GM12878 (cell line): ENCODE data around the gene LIMS1. TPM values are rescaled to one million over a fixed set of nuclear protein-coding genes. Genes with fewer than 3 reads are reported as not detected.
A peak's percentile ranks its signal among the peaks of the same experiment; 100 is the strongest.

Experiments
- ATAC-seq: fragments of 200-7000 bp; cut with Tn5 transposase; 3 replicates; pipeline ENCODE4 v1.9.1; 2020; ENCODE audit warnings: mild to moderate bottlenecking, moderate library complexity
- BruUV-seq: library from RNA; stranded (reverse); fragments of 400-500 nt; replicated peaks from 2 replicates; lab custom pipeline; 2021; lab: Mats Ljungman, UMichigan
- CTCF ChIA-PET: fragments of 300-600 bp; sonication (Branson Sonifier 250); formaldehyde crosslinking; extraction: SDS; loops from one replicate; lab custom pipeline; 2021; ENCODE audit warnings: inconsistent platforms; lab: Yijun Ruan, JAX
- POLR2A ChIA-PET: fragments of 350-600 bp; formaldehyde crosslinking; extraction: SDS; loops from one replicate; lab custom pipeline; 2021; ENCODE audit warnings: inconsistent platforms; lab: Charles Lee
- RAD21 ChIA-PET: fragments of 300-600 bp; sonication (Branson Sonifier 250); formaldehyde crosslinking; loops from one replicate; lab custom pipeline; 2023; ENCODE audit warnings: antibody characterized with exemption; ENCODE audit not compliant: unreplicated experiment; lab: Charles Lee
- SMC1A ChIA-PET: fragments of 300-600 bp; sonication (Branson Sonifier 250); formaldehyde crosslinking; loops from one replicate; lab custom pipeline; 2023; ENCODE audit not compliant: unreplicated experiment, uncharacterized antibody; lab: Charles Lee
- DNase-seq: peaks from one replicate; pipeline ENCODE4 v3.0.0-alpha.2; 2011; ENCODE audit warnings: low read depth, low spot score
- FAIRE-seq: peaks from 3 replicates; lab custom pipeline; 2011; peaks lifted over from hg19 to GRCh38; lab: Jason Lieb, UNC
- H2AFZ ChIP-seq: 2 replicates; pipeline ENCODE4 v1.6.0; 2011; ENCODE audit warnings: low read depth, low read length, control low read depth; ENCODE audit not compliant: control insufficient read depth
- H3K27ac ChIP-seq: 2 replicates; pipeline ENCODE4 v1.5.1; 2011; ENCODE audit warnings: control low read depth; ENCODE audit not compliant: control insufficient read depth, insufficient read depth
- H3K27me3 ChIP-seq, 2 experiments: replicated peaks in 1 of 2; 2 replicates each; pipeline versions ENCODE4 v1.6.0 to v1.6.1; 2011; ENCODE audit warnings: low read length in 1 of 2; ENCODE audit not compliant: control insufficient read depth in 2 of 2, insufficient read depth in 2 of 2
- H3K36me3 ChIP-seq, 2 experiments: 2 replicates each; pipeline ENCODE4 v1.5.1; 2011; ENCODE audit warnings: low read length in 1 of 2; ENCODE audit not compliant: control insufficient read depth in 2 of 2, insufficient read depth in 2 of 2
- H3K4me1 ChIP-seq: 2 replicates; pipeline ENCODE4 v1.6.1; 2011; ENCODE audit warnings: mild to moderate bottlenecking, low read length, moderate library complexity, mixed read lengths; ENCODE audit not compliant: control insufficient read depth, insufficient read depth
- H3K4me2 ChIP-seq: 2 replicates; pipeline ENCODE4 v1.6.0; 2011; ENCODE audit warnings: control low read depth; ENCODE audit not compliant: control insufficient read depth, insufficient read depth
- H3K4me3 ChIP-seq: fragments of 200-600 bp; sonication (generic); 2 replicates; pipeline ENCODE4 v1.5.1; 2016
- H3K79me2 ChIP-seq: 2 replicates; pipeline ENCODE4 v1.6.0; 2011; ENCODE audit warnings: low read length; ENCODE audit not compliant: control insufficient read depth, insufficient read depth
- H3K9ac ChIP-seq: 2 replicates; pipeline ENCODE4 v1.8.0; 2011; ENCODE audit warnings: low read length, control low read depth, mixed read lengths; ENCODE audit not compliant: control insufficient read depth, insufficient read depth
- H3K9me3 ChIP-seq: replicated peaks from 3 replicates; pipeline ENCODE4 v1.5.1; 2011; ENCODE audit warnings: mild to moderate bottlenecking, low read length; ENCODE audit not compliant: control insufficient read depth, insufficient read depth
- H4K20me1 ChIP-seq: 2 replicates; pipeline ENCODE4 v1.6.0; 2011; ENCODE audit not compliant: control insufficient read depth, insufficient read depth
- BACH1 ChIP-seq: fragments of 450-650 bp; IDR thresholded peaks from 2 replicates; pipeline ENCODE4 v1.6.1; 2017; ENCODE audit warnings: mild to moderate bottlenecking, borderline replicate concordance
- BHLHE40 ChIP-seq, 2 experiments: fragments of 450-650 bp in 1 of 2; IDR thresholded peaks; 2 replicates each; pipeline ENCODE4 v1.6.1; 2011 to 2017; ENCODE audit warnings: low read depth in 2 of 2, borderline replicate concordance in 1 of 2, improper control_type of control experiment in 1 of 2, low read length in 1 of 2, mild to moderate bottlenecking in 1 of 2
- CHD1 ChIP-seq: IDR thresholded peaks from 2 replicates; pipeline ENCODE4 v1.6.1; 2012; ENCODE audit warnings: low read depth, low read length, improper control_type of control experiment
- DPF2 ChIP-seq: fragments of 450-650 bp; IDR thresholded peaks from 2 replicates; pipeline ENCODE4 v1.6.1; 2017; ENCODE audit warnings: mild to moderate bottlenecking
- LARP7 ChIP-seq: fragments of 450-650 bp; IDR thresholded peaks from 2 replicates; pipeline ENCODE4 v1.6.1; 2017; ENCODE audit warnings: mild to moderate bottlenecking
- MXI1 ChIP-seq: fragments of 150-350 bp; IDR thresholded peaks from 2 replicates; pipeline ENCODE4 v1.6.1; 2011; ENCODE audit warnings: low read depth, mild to moderate bottlenecking, inconsistent platforms, low read length, improper control_type of control experiment
- NR2C1 ChIP-seq: fragments of 450-650 bp; IDR thresholded peaks from 2 replicates; pipeline ENCODE4 v1.6.1; 2017; ENCODE audit warnings: antibody characterized with exemption, mild to moderate bottlenecking, moderate library complexity
- RUNX3 ChIP-seq: IDR thresholded peaks from 2 replicates; pipeline ENCODE4 v1.6.1; 2012; ENCODE audit warnings: low read length, inconsistent platforms
- SIN3A ChIP-seq: IDR thresholded peaks from 2 replicates; pipeline ENCODE4 v1.6.1; 2012; ENCODE audit warnings: low read depth, low read length, improper control_type of control experiment
- SMARCA5 ChIP-seq: fragments of 450-650 bp; IDR thresholded peaks from 2 replicates; pipeline ENCODE4 v1.6.1; 2017; ENCODE audit warnings: mild to moderate bottlenecking
- WRNIP1 ChIP-seq: IDR thresholded peaks from 2 replicates; pipeline ENCODE4 v1.6.1; 2011; ENCODE audit warnings: low read depth, low read length, improper control_type of control experiment, borderline replicate concordance
- YY1 ChIP-seq: IDR thresholded peaks from 2 replicates; pipeline ENCODE4 v1.6.1; 2011; ENCODE audit warnings: low read depth, mild to moderate bottlenecking, low read length
- ZNF217 ChIP-seq: fragments of 450-650 bp; IDR thresholded peaks from 2 replicates; pipeline ENCODE4 v1.6.1; 2017; ENCODE audit warnings: antibody characterized with exemption, mild to moderate bottlenecking
- WGBS: methylation state at CpG from one replicate; pipeline ENCODE4 v1.1.6; 2016; ENCODE audit warnings: low lambda C conversion rate; ENCODE audit not compliant: insufficient replicate concordance, insufficient coverage; ENCODE audit errors: missing lambda C conversion rate; 5-methylcytosine and 5-hydroxymethylcytosine counted together
- in situ Hi-C: fragments of 300-500 bp; cut with MboI; formaldehyde crosslinking; loops from 9 replicates; pipeline ENCODE4 v1.14.3; 2018; ENCODE audit warnings: mixed read lengths
- intact Hi-C: fragments of 100-400 bp; cut with micrococcal nuclease; formaldehyde crosslinking; loops from one replicate; pipeline ENCODE4 v1.14.2; 2022; ENCODE audit not compliant: unreplicated experiment
- polyA plus RNA-seq, 11 experiments: library from polyadenylated mRNA; depleted of rRNA in 4 of 11; unstranded in 6 of 11; stranded (reverse) in 5 of 11; fragments of >200 nt; fragmentation: Nextera tagmentation in 4 of 11; fragmentation: Illumina TruSeq in 1 of 11; extraction: Ambion mirVana in 4 of 11; extraction: Trizol in 1 of 11; gene quantifications; 1 replicate in 1 of 11; 2 replicates in 10 of 11; pipeline versions ENCODE4 v1.2.1 to v1.2.3, GENCODE V29; 2011 to 2016; ENCODE audit warnings: inconsistent platforms in 2 of 11, missing spikeins in 2 of 11, low read depth in 1 of 11
- total RNA-seq, 4 experiments: library from RNA; depleted of rRNA in 3 of 4; stranded (reverse); fragments of >200 nt in 3 of 4; fragmentation: Illumina TruSeq in 1 of 4; extraction: Trizol in 1 of 4; gene quantifications; 2 replicates each; pipeline versions ENCODE4 v1.2.1 to v1.2.3, GENCODE V29; 2013 to 2021
- TF ChIP-seq, protein P1 (sequence below): IDR thresholded peaks from 2 replicates; pipeline ENCODE4 v1.6.1; 2012; ENCODE audit warnings: low read depth, low read length, improper control_type of control experiment

Gene LIMS1
- total and polyA plus RNA-seq, 10 of the 15 experiments (the other 5 are each of a cell fraction or from before 2014, with no cell fraction given), result 15.7 to 98.1 (median 43.9) TPM

DNA sequence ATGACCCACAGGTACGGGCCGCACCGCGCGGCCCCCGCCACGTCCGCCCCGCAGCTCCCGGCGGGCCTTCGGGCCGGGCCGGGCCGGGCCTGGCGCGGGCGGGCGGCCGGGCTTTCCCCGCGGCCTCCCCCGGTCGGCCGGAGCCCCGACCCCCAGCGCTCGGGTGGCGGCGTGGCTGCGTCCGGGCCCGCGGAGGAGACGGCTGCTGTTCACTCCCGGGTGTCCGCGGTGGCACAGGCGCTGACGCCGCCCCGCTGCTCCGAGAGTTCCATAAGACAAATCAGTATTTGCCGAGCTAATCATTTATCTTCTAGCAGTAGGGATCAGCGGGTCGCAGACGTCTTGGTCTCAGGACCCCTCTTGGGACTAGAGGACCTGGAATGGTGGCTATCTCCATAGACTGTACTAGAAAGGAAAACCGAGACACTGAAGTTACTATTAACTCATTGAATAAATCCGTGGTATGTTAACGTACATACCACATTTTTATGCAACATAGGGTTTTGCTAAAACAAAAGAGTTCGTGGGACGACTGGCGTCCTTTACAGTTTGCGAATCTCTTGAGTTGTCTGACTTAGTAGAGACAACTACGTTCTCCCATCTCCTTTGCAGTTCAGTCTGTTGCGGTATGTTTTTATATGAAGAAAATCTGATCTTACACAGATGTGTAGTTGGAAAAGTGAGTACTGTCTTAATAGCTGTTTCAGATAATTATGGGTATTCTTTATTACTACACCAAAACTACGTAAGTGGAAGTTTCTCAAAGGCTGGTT lies 500 bp downstream of the LIMS1 start:
- CTCF ChIA-PET, result interaction anchor here (0.6 to 2.0 kb wide), 12 partner anchors 8 to 138 kb away, joined by 3 to 16 read pairs (median 5); no protein-coding TSS in a partner anchor
- Histone ChIP-seq H4K20me1 (no peaks in the 10 kb centered on the region), H3K79me2 (peaks cover 48% of the 10 kb centered on the region), H3K9me3 (no peaks in the 10 kb centered on the region), H3K36me3 (no peaks in the 10 kb centered on the region), H3K4me1 (no peaks in the 10 kb centered on the region; the same call in 1 of the 2 replicates), H3K27me3 (no peaks in the 10 kb centered on the region), H2AFZ (peak overlapping the region; percentile 68), H3K27ac (peak overlapping the region; percentile 66), H3K4me2 (peak overlapping the region; percentile 95), H3K9ac (peak overlapping the region; percentile 72), H3K4me3 (peak overlapping the region; percentile 85)
- TF ChIP-seq SIN3A, result 0 out of 2 replicates have a peak, but pooled peaks have one; percentile 34
- no peak for TF ChIP-seq DPF2
- TF ChIP-seq MXI1, result 0 out of 2 replicates have a peak, but pooled peaks have one; percentile 26
- peak; percentile 12; the same call in 1 of the 2 replicates for TF ChIP-seq NR2C1
- TF ChIP-seq ZNF217, result no peak
- 0 out of 2 replicates have a peak, but pooled peaks have one; percentile 71 for TF ChIP-seq WRNIP1
- peak; percentile 27; the same call in 1 of the 2 replicates for TF ChIP-seq RUNX3
- peak; percentile 30; the same call in 1 of the 2 replicates for TF ChIP-seq LARP7
- TF ChIP-seq, protein P1, sequence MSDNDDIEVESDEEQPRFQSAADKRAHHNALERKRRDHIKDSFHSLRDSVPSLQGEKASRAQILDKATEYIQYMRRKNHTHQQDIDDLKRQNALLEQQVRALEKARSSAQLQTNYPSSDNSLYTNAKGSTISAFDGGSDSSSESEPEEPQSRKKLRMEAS, result no peak
- 0 out of 2 replicates have a peak, but pooled peaks have one; percentile 52 for TF ChIP-seq CHD1
- no peak for TF ChIP-seq BHLHE40 (IDR thresholded peaks at IDR 0.05; ENCODE audit: borderline replicate concordance in 1 of 2, low read depth in 2 of 2, low read length in 1 of 2)
- TF ChIP-seq YY1, result 0 out of 2 replicates have a peak, but pooled peaks have one; percentile 8
- TF ChIP-seq BACH1, result peak; percentile 13; the same call in 1 of the 2 replicates
- TF ChIP-seq SMARCA5, result peak; percentile 41; the same call in 1 of the 2 replicates
- BruUV-seq, result TSS peak; percentile 58
- in situ Hi-C loops (no loop called here), intact Hi-C loops (loop anchor here (5.0 kb wide), 3 partner anchors 48 to 103 kb away; no protein-coding TSS in a partner anchor)
- SMC1A ChIA-PET, result interaction anchor here (0.8 to 9.0 kb wide), 17 partner anchors 10 to 133 kb away, joined by 3 to 214 read pairs (median 4); partner anchors contain the start of gene GCC2
- 3% methylated on average over 22 of the region's 57 CpGs for WGBS
- FAIRE-seq (peak; percentile 44), DNase-seq (no peak), ATAC-seq (no peak; the same call in 1 of the 3 replicates)
- POLR2A ChIA-PET, result interaction anchor here (0.7 to 4.2 kb wide), 13 partner anchors 26 to 91 kb away, joined by 3 to 55 read pairs (median 5); partner anchors contain the start of gene GCC2
- RAD21 ChIA-PET, result interaction anchor here (1.0 to 7.4 kb wide), 11 partner anchors 15 to 102 kb away, joined by 3 to 129 read pairs (median 5); partner anchors contain the start of gene GCC2
